DOHH2 (cell line): ENCODE measurements around the gene AK3.
A peak's percentile ranks its signal among the peaks of the same experiment; 100 is the strongest.

Source experiments
- H3F3A ChIP-seq: fragments of 200-600 bp; sonication (generic), shearing (Covaris generic); 2 replicates; pipeline ENCODE4 v1.6.0; 2016; ENCODE audit warnings: antibody characterized with exemption, mild to moderate bottlenecking; ENCODE audit not compliant: control insufficient read depth, insufficient read depth
- H3K27ac ChIP-seq: fragments of 200-600 bp; sonication (generic); 2 replicates; pipeline ENCODE4 v1.5.1; 2014; ENCODE audit warnings: low read depth, mild to moderate bottlenecking, low read length, moderate library complexity
- H3K27me3 ChIP-seq: fragments of 200-600 bp; sonication (generic); 2 replicates; pipeline ENCODE4 v1.6.1; 2014; ENCODE audit warnings: mild to moderate bottlenecking, low read length, mixed read lengths; ENCODE audit not compliant: control insufficient read depth
- H3K36me3 ChIP-seq: fragments of 200-600 bp; sonication (generic); 2 replicates; pipeline ENCODE4 v1.6.1; 2014; ENCODE audit warnings: mild to moderate bottlenecking, low read length, moderate library complexity, mixed read lengths; ENCODE audit not compliant: control insufficient read depth
- H3K4me1 ChIP-seq: fragments of 200-600 bp; sonication (generic); 2 replicates; pipeline ENCODE4 v1.6.1; 2014; ENCODE audit warnings: mild to moderate bottlenecking, low read length, mixed read lengths; ENCODE audit not compliant: control insufficient read depth
- H3K4me2 ChIP-seq: fragments of 200-600 bp; sonication (generic); 2 replicates; pipeline ENCODE4 v1.6.0; 2014; ENCODE audit warnings: mild to moderate bottlenecking, low read length, moderate library complexity
- H3K4me3 ChIP-seq: fragments of 200-600 bp; sonication (generic); 2 replicates; pipeline ENCODE4 v1.5.1; 2014; ENCODE audit warnings: mild to moderate bottlenecking, low read length, mixed read lengths
- H3K79me2 ChIP-seq: fragments of 200-600 bp; sonication (generic); 2 replicates; pipeline ENCODE4 v1.6.1; 2014; ENCODE audit warnings: mild to moderate bottlenecking, low read length, mixed read lengths; ENCODE audit not compliant: control insufficient read depth
- H3K9me2 ChIP-seq: fragments of 200-600 bp; sonication (generic); replicated peaks from 2 replicates; pipeline ENCODE4 v1.6.1; 2014; ENCODE audit warnings: mild to moderate bottlenecking, low read length, mixed read lengths; ENCODE audit not compliant: control insufficient read depth
- H3K9me3 ChIP-seq: fragments of 200-600 bp; sonication (generic); 2 replicates; pipeline ENCODE4 v1.6.1; 2014; ENCODE audit warnings: antibody characterized with exemption, low read length, mixed read lengths; ENCODE audit not compliant: control insufficient read depth, insufficient read depth
- H4K20me1 ChIP-seq: fragments of 200-600 bp; sonication (generic); 2 replicates; pipeline ENCODE4 v1.6.0; 2014; ENCODE audit warnings: low read depth, mild to moderate bottlenecking, antibody characterized with exemption, low read length, moderate library complexity; ENCODE audit not compliant: control insufficient read depth, insufficient read depth
- CTCF ChIP-seq: fragments of 200-600 bp; sonication (generic); IDR thresholded peaks from one replicate; pipeline ENCODE4 v1.5.1; 2014; ENCODE audit warnings: antibody characterized with exemption, mild to moderate bottlenecking, low read depth, low read length; ENCODE audit not compliant: poor library complexity, severe bottlenecking
- EZH2phosphoT487 ChIP-seq: fragments of 200-600 bp; sonication (generic); IDR thresholded peaks from 2 replicates; pipeline ENCODE4 v1.6.1; 2017; ENCODE audit warnings: borderline replicate concordance, mild to moderate bottlenecking, antibody characterized with exemption, low read length, moderate library complexity, mixed read lengths

The AK3 gene

DNA sequence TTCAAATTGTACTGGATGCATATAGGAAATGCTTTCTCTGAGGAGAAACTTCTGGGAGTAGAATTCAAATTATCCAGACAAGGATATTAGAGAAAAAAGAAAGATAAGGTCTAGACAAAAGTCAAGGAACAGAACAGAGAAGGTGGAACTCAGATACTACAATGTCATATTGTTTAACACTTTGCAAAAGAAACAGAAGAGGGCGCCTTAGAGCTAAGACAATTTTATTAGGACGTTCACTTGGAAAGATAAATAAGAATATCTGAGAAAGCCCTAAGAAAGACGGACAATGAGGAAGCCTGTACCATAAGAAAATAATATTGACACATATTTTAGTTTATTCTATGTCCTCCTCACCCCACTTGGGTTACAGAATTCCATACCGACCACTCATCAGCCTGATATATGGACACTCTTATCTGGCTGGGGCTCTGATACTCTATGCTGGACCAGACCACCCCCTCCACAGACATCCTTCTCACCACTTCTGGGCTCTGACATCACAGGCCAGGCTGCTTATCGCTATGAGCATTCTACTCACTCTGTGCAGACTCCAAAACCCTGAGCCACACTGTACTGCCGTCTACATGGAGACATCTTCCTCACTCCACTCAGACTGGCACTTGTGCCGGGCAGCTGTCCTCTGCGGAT lies 9.1 kb upstream of the AK3 start:
- Histone ChIP-seq H3F3A (no peaks in the 10 kb centered on the region), H4K20me1 (no peaks in the 10 kb centered on the region), H3K4me1 (no peaks in the 10 kb centered on the region), H3K9me2 (no peaks in the 10 kb centered on the region), H3K27me3 (no peaks in the 10 kb centered on the region), H3K4me2 (no peak overlapping the region), H3K79me2 (no peaks in the 10 kb centered on the region), H3K9me3 (no peaks in the 10 kb centered on the region), H3K27ac (no peak overlapping the region), H3K4me3 (no peak overlapping the region), H3K36me3 (no peaks in the 10 kb centered on the region)
- TF ChIP-seq EZH2phosphoT487 (no peak), CTCF (peak; percentile 69)

- no peak overlapping the region for H3K4me3 ChIP-seq
- no peaks in the 10 kb centered on the region for H3K4me1 ChIP-seq
- H3F3A ChIP-seq, result no peaks in the 10 kb centered on the region
- H3K9me3 ChIP-seq, result no peaks in the 10 kb centered on the region
- H3K79me2 ChIP-seq, result no peaks in the 10 kb centered on the region
- H3K36me3 ChIP-seq, result no peaks in the 10 kb centered on the region
- H3K27me3 ChIP-seq, result no peaks in the 10 kb centered on the region
- no peak overlapping the region for H3K27ac ChIP-seq
- no peak overlapping the region for H3K4me2 ChIP-seq
- H3K9me2 ChIP-seq, result no peaks in the 10 kb centered on the region
- H4K20me1 ChIP-seq, result no peaks in the 10 kb centered on the region
- TF ChIP-seq CTCF (no peak), EZH2phosphoT487 (no peak)
Observed at GRCh38 chr9:4748612-4749011, 7.6 kb upstream of the AK3 start.

GRCh38 chr9:4746278-4747030 lies 5.5 kb upstream of the AK3 start:
- no peak overlapping the region for H3K4me3 ChIP-seq
- no peaks in the 10 kb centered on the region for H3K27me3 ChIP-seq
- no peaks in the 10 kb centered on the region for H3K9me2 ChIP-seq
- H3K79me2 ChIP-seq, result peaks cover 5% of the 10 kb centered on the region
- no peaks in the 10 kb centered on the region for H3K9me3 ChIP-seq
- peaks cover 10% of the 10 kb centered on the region for H3K4me1 ChIP-seq
- no peak for TF ChIP-seq CTCF
- no peak for TF ChIP-seq EZH2phosphoT487
- H3K4me2 ChIP-seq, result no peak overlapping the region
- no peak overlapping the region for H3K27ac ChIP-seq
- H3F3A ChIP-seq, result no peaks in the 10 kb centered on the region
- no peaks in the 10 kb centered on the region for H4K20me1 ChIP-seq
- H3K36me3 ChIP-seq, result no peaks in the 10 kb centered on the region
